HG03095 (cell line): ENCODE results near the gene NEU4.
"Not testable (repeated sequence)": the region's sequence is repeated elsewhere in the genome, so short reads cannot be mapped to it uniquely, and the experiment has no call there.

Experiments used
- ATAC-seq: cut with Tn5 transposase; IDR thresholded peaks from one replicate; pipeline ENCODE4 v1.9.1; 2021; ENCODE audit warnings: moderate library complexity; ENCODE audit not compliant: unreplicated experiment

The NEU4 gene, protein sequence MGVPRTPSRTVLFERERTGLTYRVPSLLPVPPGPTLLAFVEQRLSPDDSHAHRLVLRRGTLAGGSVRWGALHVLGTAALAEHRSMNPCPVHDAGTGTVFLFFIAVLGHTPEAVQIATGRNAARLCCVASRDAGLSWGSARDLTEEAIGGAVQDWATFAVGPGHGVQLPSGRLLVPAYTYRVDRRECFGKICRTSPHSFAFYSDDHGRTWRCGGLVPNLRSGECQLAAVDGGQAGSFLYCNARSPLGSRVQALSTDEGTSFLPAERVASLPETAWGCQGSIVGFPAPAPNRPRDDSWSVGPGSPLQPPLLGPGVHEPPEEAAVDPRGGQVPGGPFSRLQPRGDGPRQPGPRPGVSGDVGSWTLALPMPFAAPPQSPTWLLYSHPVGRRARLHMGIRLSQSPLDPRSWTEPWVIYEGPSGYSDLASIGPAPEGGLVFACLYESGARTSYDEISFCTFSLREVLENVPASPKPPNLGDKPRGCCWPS

DNA sequence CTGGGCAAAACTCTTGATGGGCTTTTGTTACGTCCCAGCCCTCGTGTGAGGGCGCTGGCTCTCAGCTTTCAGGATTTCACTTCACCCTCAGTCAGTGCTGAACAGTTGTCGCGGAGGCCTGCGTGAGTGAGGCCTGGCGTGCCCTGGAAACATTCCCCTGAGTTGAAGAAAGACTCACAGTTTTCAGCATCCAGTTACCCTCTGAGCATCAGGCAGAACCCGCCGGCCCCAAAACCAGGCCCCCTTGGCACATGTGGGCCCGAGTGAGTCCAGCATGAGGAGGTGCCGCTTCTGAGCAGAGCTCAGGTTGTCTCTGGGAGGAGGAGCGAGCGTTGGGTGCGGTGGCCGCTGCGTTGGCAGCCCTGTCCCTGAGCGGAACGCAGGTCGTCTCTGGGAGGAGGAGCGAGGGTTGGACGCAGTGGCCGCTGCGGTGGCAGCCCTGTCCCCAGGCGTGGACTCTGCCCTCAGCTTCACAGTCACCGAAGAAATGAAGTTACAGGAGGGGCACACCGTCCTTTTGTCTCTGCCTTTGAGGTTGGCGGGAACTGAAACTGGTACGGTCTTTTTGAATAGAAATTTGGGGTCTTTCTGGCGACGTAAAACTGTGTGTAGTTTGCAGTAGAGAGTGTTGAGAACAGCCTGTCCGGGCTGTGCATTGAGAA is at the start of gene NEU4:
TSS of gene NEU4 (plus strand) at position 473 of the 662 bp plus-strand sequence. CDS start 5,292 bp downstream, outside the sequence.
- ATAC-seq = no peak

DNA sequence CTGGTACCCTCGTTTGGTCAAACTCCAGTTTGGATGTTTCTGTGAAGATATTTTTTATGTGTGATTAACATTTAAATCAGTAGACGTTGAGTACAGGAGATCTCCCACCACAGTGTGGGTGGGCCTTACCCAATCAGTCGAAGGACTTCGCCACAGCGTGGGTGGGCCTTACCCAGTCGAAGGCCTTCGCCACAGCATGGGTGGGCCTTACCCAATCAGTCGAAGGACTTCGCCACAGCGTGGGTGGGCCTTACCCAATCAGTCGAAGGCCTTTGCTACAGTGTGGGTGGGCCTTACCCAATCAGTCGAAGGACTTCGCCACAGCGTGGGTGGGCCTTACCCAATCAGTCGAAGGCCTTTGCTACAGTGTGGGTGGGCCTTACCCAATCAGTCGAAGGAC is 49.1 kb upstream of the NEU4 start:
- not testable (repeated sequence) for ATAC-seq

DNA sequence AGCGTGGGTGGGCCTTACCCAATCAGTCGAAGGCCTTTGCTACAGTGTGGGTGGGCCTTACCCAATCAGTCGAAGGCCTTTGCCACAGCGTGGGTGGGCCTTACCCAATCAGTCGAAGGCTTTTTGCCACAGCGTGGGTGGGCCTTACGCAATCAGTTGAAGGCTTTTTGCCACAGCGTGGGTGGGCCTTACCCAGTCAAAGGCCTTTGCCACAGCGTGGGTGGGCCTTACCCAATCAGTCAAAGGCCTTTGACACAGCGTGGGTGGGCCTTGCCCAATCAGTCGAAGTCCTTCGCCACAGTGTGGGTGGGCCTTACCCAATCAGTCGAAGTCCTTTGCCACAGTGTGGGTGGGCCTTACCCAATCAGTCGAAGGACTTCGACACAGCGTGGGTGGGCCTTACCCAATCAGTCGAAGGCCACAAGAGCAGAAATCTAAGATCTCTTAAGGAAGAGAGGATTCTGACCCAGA is 48.7 kb upstream of the NEU4 start:
- no peak for ATAC-seq

DNA sequence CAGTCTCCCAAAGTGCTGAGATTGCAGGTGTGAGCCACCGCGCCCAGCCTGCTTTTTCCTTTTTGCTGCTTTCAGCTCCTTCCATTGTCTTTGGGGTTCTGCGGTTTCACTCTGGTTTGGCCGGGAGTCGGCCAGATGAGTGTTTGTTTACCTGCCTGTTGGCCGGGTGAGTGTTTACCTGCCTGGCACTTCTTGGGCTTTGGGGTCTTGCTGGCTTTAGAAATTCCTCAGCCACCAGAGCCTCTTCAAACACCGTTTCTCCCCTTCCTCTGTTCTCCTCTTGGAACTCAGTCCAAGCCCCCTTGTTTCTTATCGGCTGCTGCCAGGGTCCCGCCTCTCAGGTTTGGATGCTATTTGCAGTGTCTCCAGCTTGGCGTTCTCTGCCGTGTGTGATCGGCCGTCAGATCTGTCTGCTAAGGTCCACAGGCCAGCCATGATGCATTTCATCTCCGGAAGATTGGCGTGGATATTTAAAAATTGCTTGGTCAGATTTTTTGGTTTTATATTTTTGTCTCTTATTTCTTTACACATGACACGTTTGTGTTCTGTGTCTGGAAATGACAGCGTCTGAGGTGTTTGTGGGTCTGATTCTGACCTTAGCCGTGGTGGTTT is 46.6 kb upstream of the NEU4 start:
- no peak for ATAC-seq

DNA sequence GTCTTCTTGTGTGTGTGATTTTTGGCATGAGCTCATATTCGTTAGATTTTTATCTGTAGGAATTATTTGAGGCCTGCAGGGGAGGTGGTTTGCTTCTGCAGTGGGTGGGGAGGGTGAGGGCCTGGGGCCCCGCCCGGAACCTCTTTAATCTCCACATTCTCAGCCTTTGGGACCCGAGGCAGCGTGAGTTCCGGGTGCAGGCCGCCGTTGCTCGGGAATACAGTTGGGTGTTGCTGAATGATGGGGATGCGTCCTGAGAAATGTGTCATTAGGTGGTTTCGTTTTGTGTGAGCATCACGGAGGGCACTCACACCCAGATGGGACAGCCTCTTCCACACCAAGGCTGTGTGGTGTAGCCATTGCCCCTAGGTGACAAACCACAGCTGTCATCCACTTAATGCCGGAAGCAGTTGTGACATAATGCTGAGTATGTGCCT is 46.0 kb upstream of the NEU4 start:
- ATAC-seq = no peak

DNA sequence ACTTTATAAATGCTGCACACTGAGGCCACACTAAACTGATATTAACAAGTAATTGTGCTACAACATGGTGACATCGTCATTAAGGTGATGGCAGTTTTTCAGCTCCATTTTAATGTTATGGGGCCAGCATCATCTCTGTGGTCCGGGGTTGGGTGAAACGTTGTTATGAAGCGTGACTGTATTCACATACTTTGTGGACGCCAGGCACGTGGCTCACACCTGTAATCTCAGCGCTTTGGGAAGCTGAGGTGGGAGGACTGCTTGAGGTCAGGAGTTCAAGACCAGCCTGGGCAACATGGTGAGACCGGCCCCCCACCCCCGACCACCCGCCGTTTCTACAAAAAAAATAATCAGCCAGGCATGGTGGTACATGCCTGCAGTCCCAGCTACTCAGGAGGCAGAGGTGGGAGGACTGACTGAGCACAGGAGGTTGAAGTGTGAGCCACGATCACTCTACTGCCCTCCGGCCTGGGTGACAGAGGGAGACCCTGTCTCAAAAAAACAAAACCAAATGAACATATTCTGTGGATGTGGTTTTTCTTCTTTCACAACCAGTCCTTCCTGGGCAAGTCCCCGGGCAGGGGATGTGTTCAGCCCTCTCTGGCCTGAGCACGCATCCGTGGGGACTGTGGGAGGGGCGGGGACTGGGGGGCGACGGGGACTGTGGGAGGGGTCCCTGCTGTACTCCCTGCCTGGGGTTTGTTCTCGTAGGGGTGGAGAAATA is 45.3 kb upstream of the NEU4 start:
- ATAC-seq = no peak

DNA sequence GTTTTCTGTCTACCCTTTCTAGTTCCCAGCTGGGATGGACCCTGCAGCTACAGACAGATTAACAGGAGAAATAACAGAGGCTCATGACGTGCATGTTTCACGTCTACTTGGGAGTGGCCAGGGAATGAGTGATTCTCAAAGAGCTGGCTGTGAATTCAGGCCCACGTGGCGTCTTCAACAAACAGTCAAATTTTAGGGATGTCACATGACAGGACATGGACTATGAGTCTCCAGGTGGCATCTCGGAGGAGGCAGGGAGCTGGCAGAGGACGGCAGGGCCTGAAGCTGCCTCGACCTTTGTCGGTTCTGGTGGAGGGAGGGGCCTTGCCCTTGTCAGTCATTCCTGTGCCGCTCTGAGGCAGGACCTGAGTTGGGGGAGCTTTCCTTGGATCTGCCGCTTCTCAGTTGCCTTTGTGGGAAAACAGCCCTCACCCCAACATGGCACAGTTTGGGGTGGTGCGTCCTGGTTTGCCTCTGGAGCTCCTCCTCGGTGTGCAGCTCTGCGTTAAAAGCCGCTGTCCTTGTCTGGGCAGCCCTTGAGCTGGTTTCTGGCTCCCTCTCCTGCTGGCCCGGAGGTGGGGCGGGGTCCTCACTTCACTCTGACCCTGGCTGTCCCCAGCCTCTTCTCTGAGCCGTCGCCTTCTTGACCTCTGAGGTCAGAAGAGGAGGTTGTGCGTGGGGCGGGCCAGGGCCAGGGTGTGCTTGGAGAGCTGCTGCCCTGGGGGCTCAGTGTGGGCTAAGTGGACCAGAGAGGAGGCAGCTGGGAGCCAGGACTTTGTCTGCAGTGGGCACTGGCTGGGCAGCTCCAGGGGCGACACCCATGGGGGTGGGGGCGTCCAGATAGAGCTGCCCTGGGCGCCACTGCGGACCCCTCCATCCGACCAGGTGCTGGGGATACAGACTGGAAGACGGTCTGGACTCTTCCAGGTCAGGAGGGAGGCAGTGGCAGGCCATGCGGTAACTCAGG is 44.4 kb upstream of the NEU4 start:
- ATAC-seq = no peak

DNA sequence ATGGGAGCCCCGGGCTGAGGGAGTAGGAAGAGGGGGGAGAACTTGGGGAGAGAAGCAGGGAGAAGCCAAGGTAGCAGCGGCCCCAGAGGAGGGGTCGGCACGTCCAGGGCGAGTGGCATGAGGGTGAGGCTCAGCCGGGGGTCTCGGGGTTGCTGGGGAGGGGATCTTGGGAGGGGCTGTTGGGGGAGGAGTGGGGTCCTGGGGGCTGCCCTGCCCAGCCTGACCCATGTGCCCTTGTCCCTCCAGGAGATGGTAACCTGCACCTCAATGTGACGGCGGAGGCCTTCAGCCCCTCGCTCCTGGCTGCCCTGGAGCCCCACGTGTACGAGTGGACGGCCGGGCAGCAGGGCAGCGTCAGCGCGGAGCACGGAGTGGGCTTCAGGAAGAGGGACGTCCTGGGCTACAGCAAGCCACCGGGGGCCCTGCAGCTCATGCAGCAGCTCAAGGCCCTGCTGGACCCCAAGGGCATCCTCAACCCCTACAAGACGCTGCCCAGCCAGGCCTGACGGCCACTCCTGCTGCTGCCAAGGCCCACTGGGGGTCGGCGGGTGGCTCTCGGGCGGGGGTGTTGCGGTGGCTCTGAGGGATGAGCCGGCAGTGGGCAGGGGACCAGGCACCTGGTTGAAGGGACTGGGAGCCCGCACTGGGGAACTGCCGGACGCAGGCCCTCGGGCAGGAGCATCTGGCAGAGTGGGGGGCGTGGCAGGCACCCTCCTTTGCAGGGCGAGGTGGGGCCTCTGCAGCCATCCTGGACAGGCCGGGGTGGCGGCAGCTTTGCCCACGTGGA is 41.3 kb upstream of the NEU4 start:
- ATAC-seq = no peak

DNA sequence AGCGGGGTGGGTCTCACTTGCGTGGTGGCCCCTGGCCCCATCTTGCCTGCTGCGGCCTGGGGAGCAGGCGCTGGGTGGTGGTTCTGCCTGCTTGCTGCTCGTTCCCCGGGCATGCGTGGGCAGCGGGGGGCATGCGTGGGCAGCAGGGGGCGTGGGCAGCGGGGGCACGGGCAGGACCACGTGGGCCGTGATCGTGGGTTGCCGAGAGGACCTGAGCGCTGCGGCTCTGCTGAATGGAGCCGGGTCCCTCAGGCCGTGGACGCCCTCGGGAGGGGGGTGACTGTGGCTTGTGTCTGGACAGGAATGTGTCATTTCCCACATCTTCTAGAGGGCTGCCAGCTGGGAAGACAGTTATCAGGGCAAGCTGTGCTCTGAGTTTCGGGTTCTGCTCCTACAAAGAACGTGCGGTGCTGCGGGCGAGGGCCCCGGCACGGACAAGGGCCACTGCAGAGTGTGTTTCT is 40.7 kb upstream of the NEU4 start:
- no peak for ATAC-seq

DNA sequence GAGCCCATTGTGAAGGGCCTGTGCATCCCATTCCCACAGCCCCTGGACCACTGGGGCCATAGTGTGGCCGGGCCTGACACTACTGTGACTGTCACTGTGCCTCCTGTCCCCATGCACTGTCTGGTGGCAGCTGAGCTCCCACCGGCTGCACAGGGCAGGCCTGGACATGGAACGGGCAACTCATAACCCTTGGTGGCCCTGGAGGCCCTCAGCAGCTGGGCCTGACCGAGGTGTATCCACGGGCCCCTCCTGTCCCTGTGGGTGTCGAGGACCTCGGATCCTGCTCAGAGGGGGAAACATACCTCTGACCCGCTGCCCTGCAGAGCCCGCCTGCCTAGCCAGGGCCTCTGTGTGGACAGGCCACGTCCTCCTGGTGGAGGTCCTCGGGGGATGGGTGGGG is 40.1 kb upstream of the NEU4 start:
- ATAC-seq = no peak

DNA sequence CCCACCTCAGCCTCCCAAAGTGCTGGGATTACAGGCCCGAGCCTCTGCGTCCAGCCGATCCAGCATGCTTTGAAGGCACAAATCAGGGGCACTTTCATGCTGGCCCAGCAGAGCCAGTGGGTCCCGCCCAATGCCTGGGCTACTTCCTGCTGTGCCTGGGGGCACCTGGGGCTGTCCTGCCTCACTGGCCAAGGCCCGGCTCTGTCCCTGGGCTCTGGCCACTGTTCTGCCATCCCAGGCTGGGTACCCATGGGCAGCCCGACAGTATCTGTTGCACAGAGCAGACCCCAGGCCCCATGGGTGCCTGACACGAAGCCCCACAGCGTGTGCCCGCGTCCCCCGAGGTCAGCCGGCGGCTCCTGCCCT is 39.2 kb upstream of the NEU4 start:
- no peak for ATAC-seq

DNA sequence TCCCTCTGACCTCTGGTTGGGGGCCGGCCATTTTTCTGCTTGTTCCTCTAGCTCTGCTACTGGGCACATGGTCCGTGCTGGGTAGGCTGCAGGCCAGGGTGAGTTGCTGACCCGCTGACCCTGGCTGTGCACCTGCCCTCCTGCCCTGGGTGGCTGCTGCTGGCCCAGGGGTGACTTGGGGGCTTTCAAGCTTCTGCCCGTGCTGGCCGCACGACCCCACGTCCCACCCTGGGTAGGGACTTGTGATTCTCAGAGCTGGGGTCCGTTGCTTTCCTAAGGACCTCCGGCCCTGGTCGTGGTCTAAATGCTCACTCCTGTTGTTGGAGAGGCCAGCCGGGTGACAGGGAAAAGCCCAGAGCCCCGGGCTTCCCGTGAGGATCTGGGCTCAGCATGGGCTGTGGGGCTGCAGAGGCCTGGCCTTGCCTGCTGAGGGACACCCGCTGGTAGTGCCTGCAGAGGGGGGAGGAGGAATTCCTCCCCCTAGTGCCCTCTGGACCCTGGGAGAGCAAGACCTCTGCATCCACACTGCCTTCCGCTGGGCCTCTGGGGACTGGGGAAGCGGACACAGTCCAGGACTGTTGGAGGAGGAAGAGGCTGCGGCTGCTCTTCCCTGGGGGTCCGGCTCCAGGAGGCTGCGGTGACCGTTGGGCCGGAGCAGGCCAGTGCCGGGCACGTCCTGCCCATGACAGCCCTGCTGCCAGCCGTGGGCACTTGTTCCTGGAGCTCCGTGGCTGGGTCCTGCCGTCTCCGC is 38.6 kb upstream of the NEU4 start:
- ATAC-seq = no peak

DNA sequence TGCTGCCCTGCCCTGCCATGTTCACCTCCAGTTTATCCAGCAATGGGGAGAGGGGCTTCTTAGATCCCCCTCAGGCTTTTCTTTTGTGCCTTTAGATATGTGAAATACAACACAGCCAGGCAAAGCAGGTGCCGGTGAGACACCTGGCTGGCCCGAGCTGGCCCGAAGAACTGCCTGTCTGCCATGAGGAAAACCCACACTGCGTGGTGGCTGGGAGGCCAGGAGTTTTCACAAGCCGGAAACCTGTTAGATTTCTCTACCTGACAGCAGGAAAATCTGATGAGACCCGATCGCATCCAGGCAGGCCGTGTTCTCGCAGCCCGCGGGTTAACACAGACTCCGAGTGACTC is 38.1 kb upstream of the NEU4 start:
- no peak for ATAC-seq

DNA sequence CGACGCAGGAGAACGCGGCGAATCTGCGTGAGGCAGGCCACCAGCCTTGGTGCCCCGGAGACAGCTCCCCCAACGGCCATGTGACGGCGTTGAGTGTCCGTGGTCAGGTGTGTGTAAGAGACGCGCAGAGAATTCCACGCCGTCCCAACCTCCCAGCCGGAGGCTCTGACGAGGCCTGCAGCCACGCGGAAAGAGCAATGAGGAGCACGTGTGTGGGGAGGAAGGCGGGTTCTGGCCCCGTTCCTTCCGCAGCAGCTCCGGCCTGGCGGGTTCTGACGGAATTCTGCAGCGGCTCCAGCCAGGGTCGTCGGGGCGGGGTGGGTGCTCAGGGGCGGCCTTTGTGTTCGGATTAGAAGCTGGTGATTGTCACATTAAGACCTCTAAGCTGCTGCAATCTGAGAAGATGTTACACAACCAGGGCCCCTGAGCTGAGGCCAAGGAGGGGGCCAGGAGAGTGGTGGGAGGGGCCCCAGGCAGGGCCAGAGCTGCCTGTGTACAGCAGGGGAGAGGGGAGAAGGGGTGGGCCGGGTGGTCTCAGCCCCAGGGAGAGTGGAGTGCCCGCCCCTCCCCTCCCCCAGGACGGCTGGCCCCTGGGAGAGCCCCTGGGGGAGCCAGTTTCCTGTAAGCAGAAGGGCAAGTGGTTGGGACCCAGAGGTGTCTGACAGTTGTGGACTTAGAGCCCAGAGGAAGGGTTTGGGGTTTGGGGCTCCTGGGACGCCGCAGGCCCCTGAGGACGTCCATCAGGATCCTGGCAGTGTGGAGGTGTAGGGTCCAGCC is 37.5 kb upstream of the NEU4 start:
- ATAC-seq = no peak

DNA sequence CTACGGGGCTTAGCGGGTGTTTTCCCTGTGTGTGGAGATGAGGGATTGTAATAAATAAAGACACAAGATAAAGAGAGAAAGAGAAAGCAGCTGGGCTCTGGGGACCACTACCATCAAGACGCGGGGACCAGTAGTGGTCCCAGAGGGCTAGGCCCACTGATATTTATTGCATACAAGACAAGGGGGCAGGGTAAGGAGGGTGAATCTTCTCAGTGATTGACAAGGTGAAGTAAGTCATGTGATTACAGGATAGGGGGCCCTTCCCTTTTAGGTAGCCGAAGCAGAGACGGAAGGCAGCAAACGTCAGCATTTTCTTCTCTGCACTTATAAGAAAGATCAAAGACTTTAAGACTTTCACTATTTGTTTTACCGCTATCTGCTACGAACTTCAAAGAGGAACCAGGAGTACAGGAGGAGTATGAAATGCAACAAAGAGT is 36.9 kb upstream of the NEU4 start:
- no peak for ATAC-seq

DNA sequence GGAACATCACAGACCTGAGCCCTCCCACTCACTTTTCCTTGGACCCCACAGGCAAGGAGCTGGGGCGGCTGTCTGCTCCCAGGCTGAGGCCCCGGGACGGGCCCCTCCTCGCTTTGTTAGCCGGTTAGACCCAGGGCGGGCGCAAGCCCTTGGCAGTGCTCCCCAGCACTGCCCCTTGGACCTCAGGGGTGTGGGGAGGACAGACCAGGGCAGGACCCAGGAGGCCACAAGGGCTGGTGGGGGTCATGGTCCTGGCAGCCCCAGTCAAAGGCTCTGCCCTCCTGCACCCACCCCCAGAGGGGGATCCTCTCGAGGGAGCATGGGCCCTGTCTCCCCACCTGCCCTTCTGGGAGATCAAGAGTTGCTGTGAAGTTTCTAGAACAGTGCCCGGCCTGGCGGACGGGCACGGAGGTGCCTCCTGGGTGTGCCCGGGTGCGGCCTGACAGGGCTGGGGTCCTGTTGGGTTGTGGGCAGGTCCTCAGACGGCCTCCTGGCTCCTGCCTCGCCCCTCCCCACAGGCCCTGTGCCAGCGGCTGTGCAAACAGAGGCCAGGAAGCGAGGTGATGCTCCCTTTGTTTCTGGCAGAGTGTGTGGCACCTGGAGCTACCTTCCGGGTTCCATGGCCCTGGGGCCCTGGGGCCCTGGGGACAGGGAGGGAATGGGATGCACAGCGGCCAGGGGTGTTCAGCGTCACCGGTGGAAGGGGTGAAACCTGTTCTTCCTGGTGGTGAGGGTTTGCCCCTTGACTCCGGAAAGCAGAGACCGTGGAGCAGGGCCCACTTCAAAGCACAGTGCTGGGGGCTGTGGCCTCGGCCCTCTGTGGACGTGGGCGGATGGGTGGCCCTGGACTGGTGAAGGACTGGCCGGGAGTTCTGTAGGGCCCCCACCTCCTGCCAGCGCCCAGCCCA is 35.2 kb upstream of the NEU4 start:
- ATAC-seq = no peak
